HG03108 (cell line): ENCODE measurements around the gene SPTAN1.
"Not testable (repeated sequence)": the region's sequence is repeated elsewhere in the genome, so short reads cannot be mapped to it uniquely, and the experiment has no call there.

Experiments
- ATAC-seq: cut with Tn5 transposase; IDR thresholded peaks from one replicate; pipeline ENCODE4 v1.9.1; 2021; ENCODE audit warnings: moderate library complexity; ENCODE audit not compliant: unreplicated experiment

SPTAN1 gene

GRCh38 chr9:128552153-128552743 lies at the start of gene SPTAN1:
Gene SPTAN1 (plus strand): TSS chr9:128552587. CDS start chr9:128566741, 14,154 bp downstream.
- peak; percentile 71 for ATAC-seq

- not testable (repeated sequence) for ATAC-seq
Observed at GRCh38 chr9:128503415-128503825, 49.0 kb upstream of the SPTAN1 start.

- ATAC-seq: no peak
Observed at GRCh38 chr9:128503870-128504269, 48.5 kb upstream of the SPTAN1 start.

DNA sequence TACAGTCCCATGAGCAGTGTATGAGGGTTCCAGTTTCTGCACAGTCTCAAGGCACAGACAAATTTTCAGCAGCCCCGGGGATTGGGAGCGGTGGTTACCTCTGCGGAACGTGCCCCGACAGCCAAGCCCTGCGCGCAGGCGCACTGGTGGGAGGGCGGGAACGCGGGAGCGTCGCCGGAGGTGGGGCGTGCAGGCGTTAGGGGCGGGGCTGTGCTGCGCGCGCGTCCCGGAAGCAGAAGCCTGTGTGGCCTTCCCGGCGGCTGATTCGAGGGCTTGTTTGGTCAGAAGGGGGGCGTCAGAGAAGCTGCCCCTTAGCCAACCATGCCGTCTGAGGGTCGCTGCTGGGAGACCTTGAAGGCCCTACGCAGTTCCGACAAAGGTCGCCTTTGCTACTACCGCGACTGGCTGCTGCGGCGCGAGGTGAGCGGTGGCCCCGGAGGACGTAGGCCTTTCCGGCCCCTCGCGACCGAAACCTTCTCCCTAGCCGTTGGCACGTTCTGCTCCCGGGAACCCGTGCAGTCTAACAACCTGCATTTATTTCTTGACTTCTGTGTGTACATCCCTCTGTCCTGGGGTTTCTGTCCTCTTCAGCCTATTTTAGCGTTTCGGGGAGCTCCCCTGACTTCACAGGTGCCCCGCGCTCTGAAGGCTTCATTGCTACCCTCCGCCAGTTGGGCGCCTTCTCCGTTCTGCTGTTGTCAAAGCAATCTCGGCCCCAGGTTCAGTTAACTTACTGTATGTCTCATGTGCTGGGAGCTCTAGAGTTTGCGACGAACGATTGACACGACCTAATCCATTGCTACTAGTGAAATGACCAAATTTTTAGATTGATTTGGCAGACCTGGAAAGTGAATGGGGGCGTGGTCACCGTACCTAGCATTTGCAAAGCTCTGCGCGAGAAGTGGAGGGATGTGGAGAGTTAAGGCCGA lies 47.6 kb upstream of the SPTAN1 start, which contains the start of gene GLE1:
TSS of gene GLE1 (plus strand) at position 235 of the 929 bp plus-strand sequence. CDS start at position 322, 87 bp downstream.
- ATAC-seq: peak; percentile 87

DNA sequence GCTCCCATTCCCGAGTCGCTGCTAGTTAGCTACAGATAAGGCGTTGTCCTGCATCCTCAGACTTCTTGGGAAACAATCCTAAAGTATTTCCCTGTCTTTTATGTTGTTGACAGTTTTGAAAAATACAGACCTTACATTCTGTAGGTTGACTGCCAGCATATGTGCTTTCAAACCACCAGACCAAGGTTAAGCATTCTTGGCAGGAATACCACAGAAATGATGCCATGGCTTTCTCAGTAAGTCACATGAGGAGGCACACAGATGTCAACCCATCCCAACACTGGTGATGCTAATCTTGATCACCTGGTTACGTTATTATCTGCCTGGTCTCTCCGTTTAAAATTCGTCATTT lies 47.0 kb upstream of the SPTAN1 start:
- ATAC-seq: no peak

GRCh38 chr9:128505906-128506305 lies 46.5 kb upstream of the SPTAN1 start:
- ATAC-seq: not testable (repeated sequence)

DNA sequence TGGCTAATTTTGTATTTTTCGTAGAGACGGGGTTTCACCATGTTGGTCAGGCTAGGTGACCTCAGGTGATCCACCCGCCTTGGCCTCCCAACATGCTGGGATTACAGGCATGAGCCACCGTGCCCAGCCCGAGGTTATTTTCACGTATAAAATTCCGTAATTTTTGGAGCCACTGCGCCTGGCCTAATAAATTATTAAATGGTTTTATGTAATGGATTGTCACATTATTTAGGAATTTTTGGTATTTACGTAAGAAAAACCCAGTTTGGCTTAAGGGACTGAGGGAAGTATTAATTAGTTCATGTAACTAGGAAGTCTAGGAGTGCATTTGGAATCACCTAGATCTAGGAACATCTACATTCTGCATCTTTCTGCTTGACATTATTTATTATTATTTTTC lies 39.6 kb upstream of the SPTAN1 start:
- ATAC-seq: no peak

DNA sequence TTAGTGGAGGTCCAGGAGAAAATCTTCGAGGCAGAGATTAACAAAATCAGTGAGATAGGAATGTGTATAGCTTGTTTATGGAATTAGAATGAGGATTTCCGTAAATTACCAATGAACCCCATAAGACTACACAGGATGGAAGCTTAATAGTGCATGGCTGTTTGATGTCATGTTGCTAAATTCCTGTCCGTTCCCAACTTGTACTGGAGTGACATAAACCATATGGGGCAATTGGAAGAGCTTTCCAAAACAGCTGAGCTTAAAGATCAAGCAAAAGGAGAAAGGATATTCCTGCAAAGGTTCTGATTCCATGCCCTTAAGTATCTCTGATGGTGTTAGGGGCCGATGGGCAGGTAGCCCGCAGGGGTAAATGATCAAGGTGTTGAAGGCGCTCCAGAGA lies 30.4 kb upstream of the SPTAN1 start:
- ATAC-seq: no peak

GRCh38 chr9:128523199-128523925 lies 29.0 kb upstream of the SPTAN1 start:
- ATAC-seq: no peak

GRCh38 chr9:128526720-128527119 lies 25.7 kb upstream of the SPTAN1 start:
- no peak for ATAC-seq

DNA sequence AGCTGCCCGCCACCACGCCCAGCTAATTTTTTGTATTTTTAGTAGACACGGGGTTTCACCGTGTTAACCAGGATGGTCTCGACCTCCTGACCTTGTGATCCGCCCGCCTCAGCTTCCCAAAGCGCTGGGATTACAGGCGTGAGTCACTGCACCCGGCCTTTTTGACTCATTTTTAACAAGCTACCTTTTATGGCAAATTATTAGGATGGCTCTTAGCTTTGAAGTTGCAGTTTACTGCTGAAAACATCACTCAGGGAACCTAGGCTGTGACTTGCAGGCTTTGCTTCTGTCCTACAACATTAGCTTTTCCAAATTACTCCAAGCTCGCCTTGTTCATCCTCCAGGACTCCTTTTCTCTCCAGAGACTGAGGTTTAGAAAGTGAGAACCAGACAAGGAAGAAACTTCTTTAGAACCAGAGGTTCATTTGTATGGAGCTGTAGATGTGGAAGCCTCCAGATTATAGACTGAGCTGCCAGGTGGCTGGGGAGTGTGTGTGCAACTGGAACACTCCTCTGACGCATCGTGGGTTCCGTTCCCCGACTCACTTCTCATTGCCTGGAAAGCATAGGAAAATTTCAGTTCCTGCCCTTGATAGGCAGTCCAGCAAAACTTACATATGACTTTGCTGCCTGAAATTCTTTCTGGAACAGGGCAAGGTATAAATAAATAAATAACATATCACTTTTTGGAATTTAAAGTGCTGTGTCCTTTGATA lies 23.8 kb upstream of the SPTAN1 start:
- no peak for ATAC-seq

GRCh38 chr9:128529191-128529590 lies 23.2 kb upstream of the SPTAN1 start:
- ATAC-seq: no peak

DNA sequence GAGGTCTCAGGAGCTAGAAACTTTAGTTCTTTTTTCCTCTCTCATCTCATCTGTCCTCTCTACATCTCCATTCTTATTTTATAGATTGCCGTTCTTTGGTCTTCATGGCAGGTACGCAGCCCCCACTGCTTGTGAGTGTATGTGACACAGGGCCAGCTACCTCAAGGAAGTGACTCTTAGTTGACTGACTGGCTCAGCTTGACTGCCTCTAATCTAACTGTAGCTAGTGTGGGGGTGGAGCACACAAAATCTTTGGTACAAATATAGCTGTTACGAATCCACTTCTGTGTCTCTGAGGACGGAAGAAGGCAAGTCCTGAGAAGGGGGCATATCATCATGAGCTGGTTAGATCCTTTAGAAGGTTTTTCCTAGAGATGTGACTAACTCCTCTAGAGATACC lies 19.8 kb upstream of the SPTAN1 start:
- no peak for ATAC-seq

DNA sequence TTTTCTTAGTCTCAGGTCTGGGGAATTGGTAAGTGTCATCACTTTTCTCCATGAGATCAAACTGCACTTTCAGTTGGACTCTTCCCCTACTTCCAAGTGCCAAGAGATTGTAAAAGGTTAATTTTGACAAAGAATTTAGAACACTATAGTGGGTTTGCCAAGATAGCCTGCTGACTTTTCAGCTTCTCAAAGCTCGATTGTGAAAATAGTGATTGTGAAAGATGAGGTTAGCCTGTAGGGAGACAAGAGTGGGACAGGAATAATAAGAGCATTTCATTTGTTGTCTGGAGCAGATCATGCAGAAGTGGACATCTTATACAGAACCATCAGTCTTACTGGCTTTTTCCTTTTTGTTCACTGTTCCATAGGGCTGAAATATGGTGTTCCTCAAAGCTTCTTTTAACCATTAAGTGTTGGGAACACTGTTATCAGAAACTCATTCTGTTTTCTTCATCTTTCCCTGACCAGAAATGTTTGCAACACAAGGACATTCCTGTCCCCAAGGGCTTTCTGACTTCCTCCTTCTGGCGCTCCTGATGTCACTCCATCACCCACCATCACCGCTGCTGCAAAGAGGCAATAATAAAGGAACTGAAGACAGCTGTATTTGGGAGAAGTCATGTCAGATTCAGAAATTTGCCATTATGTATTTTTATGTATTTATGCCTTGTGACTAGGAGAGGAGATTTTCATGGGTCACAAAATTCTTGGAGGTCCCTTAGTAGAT lies 11.6 kb upstream of the SPTAN1 start:
- ATAC-seq: no peak

- ATAC-seq: no peak
Observed at GRCh38 chr9:128546504-128546903, 5.9 kb upstream of the SPTAN1 start.

- no peak for ATAC-seq
Observed at GRCh38 chr9:128548876-128549275, 3.5 kb upstream of the SPTAN1 start.

DNA sequence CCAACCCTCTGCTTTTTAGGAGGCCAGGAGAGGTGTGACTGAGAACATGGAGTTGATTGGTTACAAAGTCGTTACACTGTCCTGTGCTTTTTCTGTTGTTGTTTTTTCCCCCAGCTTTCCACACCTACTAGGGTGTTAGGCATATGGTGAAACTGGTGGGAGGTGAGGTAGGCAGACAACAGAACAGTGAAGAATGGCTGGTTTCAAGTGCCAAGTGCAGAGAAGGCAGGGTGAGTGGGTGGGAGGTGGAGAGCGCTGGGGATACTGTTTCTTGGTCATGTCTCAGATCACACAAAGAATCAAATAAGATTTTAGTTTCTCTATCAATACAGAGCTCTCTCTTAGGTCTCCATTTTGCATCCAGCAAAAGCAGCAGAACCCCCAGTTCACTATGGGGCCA lies 2.2 kb upstream of the SPTAN1 start:
- no peak for ATAC-seq

DNA sequence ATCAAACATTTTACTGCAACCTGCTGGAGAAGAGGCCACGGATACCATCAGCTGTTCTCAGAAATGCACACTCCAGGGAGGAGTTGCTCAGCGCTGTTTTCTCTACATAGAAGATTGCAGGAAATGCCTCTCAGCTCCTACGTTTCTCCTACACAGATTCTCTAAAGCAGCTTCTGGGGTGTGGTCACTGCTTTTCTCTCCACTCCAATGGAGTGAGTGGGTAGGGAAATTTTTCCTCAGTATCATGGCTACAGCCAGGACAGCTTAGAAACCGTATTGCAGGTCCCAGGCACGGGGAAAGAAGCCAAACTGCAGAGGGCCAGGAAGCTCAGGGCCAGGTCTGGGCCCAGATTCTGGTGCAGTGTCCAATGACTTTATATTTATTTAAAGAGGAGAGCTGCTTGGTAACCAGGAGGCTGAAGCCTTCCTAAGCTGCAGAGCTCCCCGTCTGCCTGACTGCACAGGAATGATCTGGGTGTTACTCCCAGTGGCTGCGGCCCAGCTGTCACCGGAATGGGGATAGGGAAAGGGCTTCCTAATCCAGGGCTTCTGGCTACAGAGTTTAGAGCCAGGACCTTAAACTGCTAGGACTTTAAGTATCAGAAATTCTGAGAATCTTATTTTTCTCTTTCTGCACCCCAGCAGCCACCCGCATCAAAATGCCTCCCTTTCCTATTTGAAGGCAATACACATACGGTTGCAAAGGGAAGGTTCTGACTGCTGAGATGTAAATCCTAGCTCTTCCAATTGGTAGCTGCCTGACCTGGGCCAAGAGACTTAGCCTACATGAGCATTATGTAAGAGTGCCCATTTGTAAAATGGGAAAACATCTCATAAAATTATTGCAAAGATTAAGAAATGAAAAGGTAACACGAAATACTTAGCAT lies 1.4 kb upstream of the SPTAN1 start:
- ATAC-seq: no peak

- peak; percentile 28 for ATAC-seq
Observed at GRCh38 chr9:128551657-128552152, 682 bp upstream of the SPTAN1 start.
